Sigmoid colon (tissue), 7 donors: Measurements from ENCODE around the gene PGAP6. TPM values are rescaled to one million over a fixed set of nuclear protein-coding genes. Genes with fewer than 3 reads are reported as not detected.
"Not testable (repeated sequence)": the region's sequence is repeated elsewhere in the genome, so short reads cannot be mapped to it uniquely, and the experiment has no call there.

Experiments
- DNase-seq: peaks from one replicate; pipeline ENCODE4 v3.0.0-alpha.2; 2019
- H3K27ac ChIP-seq, 4 donors: fragments of 200-600 bp; sonication (generic); one replicate each; pipeline ENCODE4 v1.5.1; 2016 to 2019; ENCODE audit warnings: mild to moderate bottlenecking in 1 of 4
- H3K27me3 ChIP-seq, 3 donors: fragments of 200-600 bp; sonication (generic); one replicate each; pipeline ENCODE4 v1.5.1; 2019; ENCODE audit warnings: mild to moderate bottlenecking in 1 of 3
- H3K36me3 ChIP-seq, 4 donors: fragments of 200-600 bp; sonication (generic); one replicate each; pipeline ENCODE4 v1.5.1; 2016 to 2019
- H3K4me1 ChIP-seq, 4 donors: fragments of 200-600 bp; sonication (generic); one replicate each; pipeline ENCODE4 v1.5.1; 2017 to 2019
- H3K4me3 ChIP-seq, 4 donors: fragments of 200-600 bp; sonication (generic); one replicate each; pipeline ENCODE4 v1.5.1; 2017 to 2019; ENCODE audit warnings: mild to moderate bottlenecking in 2 of 4, moderate library complexity in 1 of 4
- H3K9me3 ChIP-seq, 4 donors: fragments of 200-600 bp in 3 of 4; sonication (generic) in 3 of 4; one replicate each; pipeline versions ENCODE4 v1.5.1 to v1.6.1; 2013 to 2019
- EP300 ChIP-seq, 4 donors: sonication (generic); formaldehyde crosslinking; IDR thresholded peaks; one replicate each; pipeline ENCODE4 v1.6.1; 2017; ENCODE audit warnings: antibody characterized with exemption in 4 of 4
- POLR2A ChIP-seq, 2 donors: fragments of 450-650 bp; IDR thresholded peaks; one replicate each; pipeline ENCODE4 v1.6.1; 2016; ENCODE audit warnings: antibody characterized with exemption in 2 of 2, mild to moderate bottlenecking in 2 of 2, moderate library complexity in 2 of 2
- POLR2AphosphoS5 ChIP-seq, 4 donors: sonication (generic); formaldehyde crosslinking; IDR thresholded peaks; one replicate each; pipeline ENCODE4 v1.6.1; 2017; ENCODE audit warnings: antibody characterized with exemption in 4 of 4
- WGBS, 2 donors: extraction: QIAGEN DNeasy Blood & Tissue Kit; methylation state at CpG; one replicate each; pipeline ENCODE4 v1.1.7; 2013; 5-methylcytosine and 5-hydroxymethylcytosine counted together
- intact Hi-C: fragments of 100-400 bp; cut with DNase I; formaldehyde crosslinking; loops from one replicate; pipeline ENCODE4 v1.15.1; 2023
- polyA plus RNA-seq, 3 donors: library from polyadenylated mRNA; stranded (reverse); fragments of 200-250 nt; gene quantifications; one replicate each; pipeline ENCODE4 v1.2.3, GENCODE V29; 2013
- total RNA-seq, 4 donors: library from RNA; depleted of rRNA; stranded (reverse); fragments of >200 nt; gene quantifications; one replicate each; pipeline ENCODE4 v1.1.0, GENCODE V29; 2016
- TF ChIP-seq, protein P1 (sequence below), 4 experiments: fragments of 450-650 bp in 3 of 4; fragments of 200-600 bp in 1 of 4; IDR thresholded peaks; one replicate each; pipeline ENCODE4 v1.5.1; 2016 to 2019; ENCODE audit warnings: antibody characterized with exemption in 4 of 4, mild to moderate bottlenecking in 3 of 4, moderate library complexity in 2 of 4
- donor health status: healthy with polysubstance abuse.
- donor health status: Bipolar disorder and iron deficiency.
- donor health status: healthy.

The PGAP6 gene
- total and polyA plus RNA-seq, 7 donors, result 20.7 to 109 (median 26.6) TPM

DNA sequence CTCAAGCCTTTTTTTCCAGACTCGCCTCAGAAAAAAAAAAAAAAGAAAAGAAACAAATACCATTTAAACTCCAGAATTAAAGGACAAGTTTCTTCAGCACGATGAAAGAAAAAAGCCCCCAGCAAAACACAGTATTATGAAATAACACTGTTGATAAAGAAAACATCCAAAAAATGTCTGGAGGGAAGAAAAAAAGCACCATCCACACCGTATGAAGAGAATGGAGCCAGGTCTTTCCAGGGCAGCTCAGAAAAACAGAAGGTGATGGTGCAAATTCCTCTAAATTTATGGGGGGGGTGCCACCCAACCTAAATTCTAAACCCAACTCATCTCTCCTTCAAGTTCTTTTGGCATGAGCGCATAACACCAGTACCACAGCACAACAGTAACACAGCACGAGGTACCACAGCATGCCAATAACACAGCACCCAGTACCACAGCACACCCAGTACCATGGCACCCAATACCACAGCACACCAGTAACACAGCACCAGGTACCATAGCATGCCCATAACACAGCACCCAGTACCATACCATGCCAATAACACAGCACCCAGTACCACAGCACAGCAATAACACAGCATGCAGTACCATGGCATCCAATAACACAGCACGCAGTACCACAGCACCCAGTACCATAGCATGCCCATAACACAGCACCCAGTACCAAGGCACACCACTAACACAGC, 48.2 kb downstream of the PGAP6 start:
- Histone ChIP-seq H3K9me3 (no peaks in the 10 kb centered on the region), H3K4me1 (peaks cover 0 to 12% (median 4%) of the 10 kb centered on the region in 4 donors), H3K27ac (no peak overlapping the region), H3K4me3 (no peak overlapping the region), H3K36me3 (no peaks in the 10 kb centered on the region), H3K27me3 (no peaks in the 10 kb centered on the region)
- DNase-seq, result no peak
- TF ChIP-seq POLR2AphosphoS5 (IDR thresholded peaks at IDR 0.05), result no peak
- TF ChIP-seq POLR2A (IDR thresholded peaks at IDR 0.05), result no peak
- TF ChIP-seq EP300 (IDR thresholded peaks at IDR 0.05), result no peak
- TF ChIP-seq, protein P1, sequence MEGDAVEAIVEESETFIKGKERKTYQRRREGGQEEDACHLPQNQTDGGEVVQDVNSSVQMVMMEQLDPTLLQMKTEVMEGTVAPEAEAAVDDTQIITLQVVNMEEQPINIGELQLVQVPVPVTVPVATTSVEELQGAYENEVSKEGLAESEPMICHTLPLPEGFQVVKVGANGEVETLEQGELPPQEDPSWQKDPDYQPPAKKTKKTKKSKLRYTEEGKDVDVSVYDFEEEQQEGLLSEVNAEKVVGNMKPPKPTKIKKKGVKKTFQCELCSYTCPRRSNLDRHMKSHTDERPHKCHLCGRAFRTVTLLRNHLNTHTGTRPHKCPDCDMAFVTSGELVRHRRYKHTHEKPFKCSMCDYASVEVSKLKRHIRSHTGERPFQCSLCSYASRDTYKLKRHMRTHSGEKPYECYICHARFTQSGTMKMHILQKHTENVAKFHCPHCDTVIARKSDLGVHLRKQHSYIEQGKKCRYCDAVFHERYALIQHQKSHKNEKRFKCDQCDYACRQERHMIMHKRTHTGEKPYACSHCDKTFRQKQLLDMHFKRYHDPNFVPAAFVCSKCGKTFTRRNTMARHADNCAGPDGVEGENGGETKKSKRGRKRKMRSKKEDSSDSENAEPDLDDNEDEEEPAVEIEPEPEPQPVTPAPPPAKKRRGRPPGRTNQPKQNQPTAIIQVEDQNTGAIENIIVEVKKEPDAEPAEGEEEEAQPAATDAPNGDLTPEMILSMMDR (IDR thresholded peaks at IDR 0.05), result no peak
- WGBS, 2 donors, result 90 to 91% methylated on average over 6 of the region's 6 CpGs
- intact Hi-C loops, result no loop called here

DNA sequence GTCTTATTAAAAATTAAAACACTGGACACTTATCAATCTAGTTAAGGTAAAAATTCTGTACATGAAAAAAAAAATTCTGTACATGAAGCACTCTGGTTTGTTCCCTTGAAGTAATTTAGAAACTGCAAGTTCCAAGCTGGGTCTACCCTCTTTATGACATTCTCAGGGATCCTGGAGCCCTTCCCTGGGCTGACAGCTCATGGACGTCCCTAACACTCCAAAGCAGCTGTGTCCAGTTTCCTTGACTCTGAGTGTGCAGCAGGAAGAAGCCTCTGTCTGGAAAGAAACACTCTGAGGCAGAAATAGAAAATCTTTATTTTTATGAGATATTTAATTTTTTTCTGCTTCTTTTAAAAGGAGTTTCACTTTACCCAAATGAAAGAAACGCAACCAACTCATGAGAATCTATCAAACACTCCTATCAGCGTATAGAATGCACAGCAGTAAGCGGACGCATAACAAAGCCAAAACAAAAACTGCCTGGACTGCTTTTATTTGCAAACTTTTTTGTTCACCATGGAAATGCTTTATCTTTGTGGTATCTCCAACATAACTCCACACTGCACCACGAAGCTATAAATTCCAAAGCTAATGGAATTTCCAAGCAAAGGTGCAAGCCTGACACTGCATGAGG, 50.5 kb downstream of the PGAP6 start:
- H3K27ac ChIP-seq, intact Hi-C loops: not testable (repeated sequence)
- H3K4me1 ChIP-seq, result peaks cover 0 to 24% (median 15%) of the 10 kb centered on the region in 4 donors

DNA sequence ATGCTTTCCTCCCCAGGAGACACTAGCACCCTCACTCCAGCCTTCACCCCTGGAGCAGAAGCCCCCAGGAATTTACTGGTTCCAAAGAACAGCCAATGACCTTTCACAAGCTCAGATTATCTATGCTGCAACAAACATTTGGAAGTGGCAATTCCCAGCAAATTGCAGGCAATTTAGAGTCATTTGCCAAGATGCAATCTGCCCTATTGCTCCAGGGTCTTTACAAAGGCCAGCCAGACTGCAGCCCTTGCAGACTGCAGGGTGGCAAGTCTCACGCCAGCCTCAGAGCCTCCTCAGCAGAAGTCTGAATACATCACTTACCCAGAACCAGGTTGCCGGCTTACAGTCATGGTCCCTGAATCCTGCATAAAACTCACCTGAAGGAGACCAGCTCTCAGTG, 51.0 kb downstream of the PGAP6 start:
- WGBS, 2 donors, result 17 to 69% methylated on average over 2 of the region's 2 CpGs
- no peak overlapping the region for H3K27ac ChIP-seq
- peaks cover 0 to 24% (median 15%) of the 10 kb centered on the region in 4 donors for H3K4me1 ChIP-seq
- no peaks in the 10 kb centered on the region for H3K27me3 ChIP-seq
- H3K4me3 ChIP-seq, result no peak overlapping the region
- intact Hi-C loops, result no loop called here
- no peaks in the 10 kb centered on the region for H3K9me3 ChIP-seq
- no peaks in the 10 kb centered on the region for H3K36me3 ChIP-seq
- TF ChIP-seq POLR2AphosphoS5 (IDR thresholded peaks at IDR 0.05), result no peak
- TF ChIP-seq EP300 (IDR thresholded peaks at IDR 0.05), result no peak
- no peak for TF ChIP-seq POLR2A (IDR thresholded peaks at IDR 0.05)
- TF ChIP-seq, protein P1 (IDR thresholded peaks at IDR 0.05), result no peak
- no peak for DNase-seq

More for the DNA sequence above, 50.5 kb downstream of the PGAP6 start:
- not testable (repeated sequence) for H3K36me3 ChIP-seq, H3K9me3 ChIP-seq, DNase-seq, H3K27me3 ChIP-seq, H3K4me3 ChIP-seq
- WGBS, 2 donors, result 50 to 60% methylated on average over 6 of the region's 6 CpGs

DNA sequence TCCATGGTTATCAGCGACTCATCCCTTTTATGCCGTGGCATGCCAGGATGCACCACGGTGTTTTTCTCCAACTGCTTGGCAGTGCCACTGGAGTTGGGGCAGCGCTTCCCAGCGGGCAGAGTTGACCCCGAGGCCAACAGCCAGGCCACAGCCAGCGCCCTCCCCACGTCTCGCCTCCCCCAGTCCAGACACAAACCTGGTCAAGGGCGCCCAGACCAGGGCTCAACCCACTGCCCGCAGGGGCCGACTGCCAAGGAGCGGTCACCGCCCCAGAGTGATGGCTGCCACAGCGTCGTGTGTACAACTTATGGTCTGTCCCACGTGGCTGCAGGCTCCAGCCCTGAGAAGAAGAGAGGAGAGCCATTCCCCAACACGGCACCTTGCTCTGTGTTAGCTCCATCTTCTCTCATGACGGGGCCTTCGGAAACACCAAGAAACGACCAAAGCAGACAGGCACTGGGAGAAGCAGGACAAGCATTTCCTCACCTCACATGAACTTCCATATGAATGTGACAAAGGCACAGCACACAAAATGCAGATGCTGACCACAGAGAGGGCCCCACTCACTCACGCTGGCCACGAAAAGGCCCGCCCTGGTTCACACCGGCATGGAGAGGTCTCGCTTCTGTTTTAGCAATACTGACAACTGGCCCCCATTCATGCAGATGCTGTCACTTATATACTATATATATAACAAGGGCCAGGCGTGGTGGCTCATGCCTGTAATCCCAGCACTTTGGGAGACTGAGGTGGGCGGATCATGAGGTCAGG, 56.2 kb downstream of the PGAP6 start:
- Histone ChIP-seq H3K27me3 (no peaks in the 10 kb centered on the region), H3K36me3 (no peaks in the 10 kb centered on the region), H3K4me1 (peaks cover 0 to 14% (median 11%) of the 10 kb centered on the region in 4 donors), H3K27ac (no peak overlapping the region), H3K9me3 (no peaks in the 10 kb centered on the region), H3K4me3 (peak overlapping the region in 1 of 4 donors; percentile 12)
- intact Hi-C loops, result no loop called here
- no peak for TF ChIP-seq POLR2A (IDR thresholded peaks at IDR 0.05)
- TF ChIP-seq, protein P1 (IDR thresholded peaks at IDR 0.05), result no peak
- TF ChIP-seq EP300 (IDR thresholded peaks at IDR 0.05), result no peak
- no peak for TF ChIP-seq POLR2AphosphoS5 (IDR thresholded peaks at IDR 0.05)
- no peak for DNase-seq
- WGBS, 2 donors, result 81% methylated on average over 28 of the region's 28 CpGs
